B cell (primary cell): ENCODE results near the gene CEP126. TPM values are rescaled to one million over a fixed set of nuclear protein-coding genes. Genes with fewer than 3 reads are reported as not detected.

ENCODE experiments used
- ATAC-seq: fragments of 200-7000 bp; cut with Tn5 transposase; one replicate; pipeline ENCODE4 v1.10.0; 2021; ENCODE audit warnings: low read depth, mild to moderate bottlenecking, moderate number of reproducible peaks, moderate library complexity
- CTCF ChIA-PET: fragments of 350-600 bp; sonication (Branson Sonifier 250); formaldehyde crosslinking; loops from one replicate; lab custom pipeline; 2021; ENCODE audit warnings: antibody characterized with exemption, inconsistent platforms; lab: Charles Lee
- POLR2A ChIA-PET: fragments of 350-600 bp; sonication (Branson Sonifier 250); formaldehyde crosslinking; loops from one replicate; lab custom pipeline; 2021; ENCODE audit warnings: antibody characterized with exemption; lab: Charles Lee
- DNase-seq: peaks from one replicate; pipeline ENCODE4 v3.0.0; 2013
- H2AFZ ChIP-seq: 2 replicates; pipeline ENCODE4 v1.6.1; 2012; ENCODE audit warnings: mild to moderate bottlenecking, low read depth, low read length; ENCODE audit not compliant: insufficient read depth, poor library complexity, severe bottlenecking
- H3K27ac ChIP-seq, 2 donors: 1 replicate in 1 of 2; 2 replicates in 1 of 2; pipeline ENCODE4 v1.5.1; 2012 to 2013; ENCODE audit warnings: low read length in 2 of 2, mild to moderate bottlenecking in 2 of 2, moderate library complexity in 1 of 2
- H3K27me3 ChIP-seq, 4 experiments: fragments of 200-600 bp in 1 of 4; sonication (generic) in 1 of 4; replicated peaks in 1 of 4; 1 replicate in 2 of 4; 2 replicates in 2 of 4; pipeline versions ENCODE4 v1.6.1 to v1.7.0; 2013 to 2016; ENCODE audit warnings: low read length in 3 of 4, mild to moderate bottlenecking in 2 of 4, mixed read lengths in 1 of 4, moderate library complexity in 1 of 4; ENCODE audit not compliant: insufficient read depth in 4 of 4, control insufficient read depth in 3 of 4; ENCODE audit errors: control extremely low read depth in 1 of 4
- H3K36me3 ChIP-seq, 2 experiments: replicated peaks in 1 of 2; 1 replicate in 1 of 2; 2 replicates in 1 of 2; pipeline versions ENCODE4 v1.6.1 to v1.7.1; 2013; ENCODE audit warnings: low read length in 1 of 2; ENCODE audit not compliant: insufficient read depth in 2 of 2, control insufficient read depth in 1 of 2; ENCODE audit errors: control extremely low read depth in 1 of 2, extremely low read depth in 1 of 2
- H3K4me1 ChIP-seq, 2 donors: fragments of 200-600 bp in 1 of 2; sonication (generic) in 1 of 2; 1 replicate in 1 of 2; 2 replicates in 1 of 2; pipeline versions ENCODE4 v1.5.1 to v1.6.1; 2013 to 2017; ENCODE audit warnings: low read length in 2 of 2; ENCODE audit not compliant: control insufficient read depth in 2 of 2, insufficient read depth in 2 of 2
- H3K4me2 ChIP-seq: replicated peaks from 2 replicates; pipeline ENCODE3; 2012; ENCODE audit warnings: mild to moderate bottlenecking, low read depth, low read length; ENCODE audit not compliant: poor library complexity, severe bottlenecking
- H3K4me3 ChIP-seq, 5 experiments: fragments of 200-600 bp in 1 of 5; sonication (generic) in 1 of 5; 1 replicate in 3 of 5; 2 replicates in 2 of 5; pipeline versions ENCODE4 v1.5.1 to v1.7.0; 2011 to 2016; ENCODE audit warnings: low read length in 4 of 5, mild to moderate bottlenecking in 4 of 5, low read depth in 2 of 5, control low read depth in 1 of 5, moderate library complexity in 1 of 5; ENCODE audit not compliant: insufficient read depth in 1 of 5; ENCODE audit errors: control extremely low read depth in 1 of 5, extremely low read depth in 1 of 5
- H3K79me2 ChIP-seq: fragments of 200-600 bp; sonication (generic); one replicate; pipeline ENCODE4 v1.6.0; 2016; ENCODE audit warnings: low read length; ENCODE audit not compliant: control insufficient read depth, insufficient read depth
- H3K9ac ChIP-seq: fragments of 200-600 bp; sonication (generic); 2 replicates; pipeline ENCODE4 v1.6.1; 2017; ENCODE audit warnings: mild to moderate bottlenecking, low read length, moderate library complexity
- H3K9me3 ChIP-seq, 3 donors: one replicate each; pipeline versions ENCODE4 v1.6.1 to v1.7.1; 2013; ENCODE audit warnings: low read length in 2 of 3; ENCODE audit not compliant: control insufficient read depth in 2 of 3, insufficient read depth in 1 of 3; ENCODE audit errors: control extremely low read depth in 1 of 3
- H4K20me1 ChIP-seq: 2 replicates; pipeline ENCODE4 v1.6.0; 2012; ENCODE audit warnings: mild to moderate bottlenecking, low read length; ENCODE audit not compliant: insufficient read depth, control insufficient read depth, poor library complexity, severe bottlenecking
- H3K27ac Mint-ChIP-seq: one replicate; pipeline ENCODE4 v1.8.0; 2021; ENCODE audit warnings: mixed read lengths
- H3K27me3 Mint-ChIP-seq: one replicate; pipeline ENCODE4 v1.8.0; 2021; ENCODE audit warnings: mixed read lengths
- H3K4me1 Mint-ChIP-seq: one replicate; pipeline ENCODE4 v1.8.0; 2021; ENCODE audit warnings: mixed read lengths
- H3K4me3 Mint-ChIP-seq: one replicate; pipeline ENCODE4 v1.8.0; 2021; ENCODE audit warnings: mixed read lengths
- H3K9me3 Mint-ChIP-seq: one replicate; pipeline ENCODE4 v1.8.0; 2022; ENCODE audit warnings: mixed read lengths; ENCODE audit not compliant: insufficient read depth
- CTCF ChIP-seq: fragments of 200-600 bp; IDR thresholded peaks from one replicate; pipeline ENCODE4 v1.8.0; 2022; ENCODE audit warnings: antibody characterized with exemption, mild to moderate bottlenecking
- EZH2 ChIP-seq: IDR thresholded peaks from 2 replicates; pipeline ENCODE4 v1.6.1; 2012; ENCODE audit warnings: borderline replicate concordance, low read depth, mild to moderate bottlenecking, moderate library complexity, low read length; ENCODE audit not compliant: insufficient read depth, poor library complexity, severe bottlenecking
- WGBS: methylation state at CpG from one replicate; pipeline ENCODE4 v1.1.5; 2013; ENCODE audit warnings: missing lambda C conversion rate; ENCODE audit not compliant: insufficient coverage; 5-methylcytosine and 5-hydroxymethylcytosine counted together
- intact Hi-C: fragments of 100-400 bp; cut with micrococcal nuclease; formaldehyde crosslinking; loops from one replicate; pipeline ENCODE4 v1.10.0; 2022
- polyA plus RNA-seq: library from polyadenylated mRNA; depleted of rRNA; stranded (reverse); fragments of >200 nt; gene quantifications from 2 replicates; pipeline ENCODE4 v1.2.3, GENCODE V29; 2012
- total RNA-seq, 2 donors: library from RNA; stranded (reverse); fragments of 120-200 nt in 1 of 2; gene quantifications; 1 replicate in 1 of 2; 2 replicates in 1 of 2; pipeline versions ENCODE4 v1.2.3 to v1.2.4, GENCODE V29; 2013 to 2022

Gene CEP126
- total and polyA plus RNA-seq, 2 donors (not counting 1 experiment from before 2014, with no cell fraction given), result 1.00 to 9.4 TPM

- H3K9me3 ChIP-seq, result peaks cover 0 to 3% (median 0%) of the 10 kb centered on the region in 3 donors
- no peaks in the 10 kb centered on the region for H4K20me1 ChIP-seq
- no peak overlapping the region for H3K4me3 Mint-ChIP-seq
- H2AFZ ChIP-seq, result no peak overlapping the region
- ChIA-PET CTCF (no interaction called here), POLR2A (no interaction called here)
- no peaks in the 10 kb centered on the region for H3K79me2 ChIP-seq
- DNase-seq (no peak), ATAC-seq (no peak)
- peaks cover 0 to 3% (median 1%) of the 10 kb centered on the region in 4 experiments for H3K27me3 ChIP-seq
- no peak overlapping the region for H3K4me3 ChIP-seq
- no peak overlapping the region for H3K9ac ChIP-seq
- no peak overlapping the region for H3K4me2 ChIP-seq
- peaks cover 18% of the 10 kb centered on the region for H3K27me3 Mint-ChIP-seq
- TF ChIP-seq CTCF, result no peak
- no peak for TF ChIP-seq EZH2
- no peaks in the 10 kb centered on the region for H3K4me1 ChIP-seq
- no peaks in the 10 kb centered on the region for H3K9me3 Mint-ChIP-seq
- intact Hi-C loops, result no loop called here
- no peak overlapping the region for H3K27ac ChIP-seq
- H3K4me1 Mint-ChIP-seq, result no peaks in the 10 kb centered on the region
- no peaks in the 10 kb centered on the region for H3K36me3 ChIP-seq
- 92% methylated on average over 4 of the region's 4 CpGs for WGBS
- no peak overlapping the region for H3K27ac Mint-ChIP-seq
Measured at GRCh38 chr11:101889767-101890166, 25.0 kb upstream of the CEP126 start.

DNA sequence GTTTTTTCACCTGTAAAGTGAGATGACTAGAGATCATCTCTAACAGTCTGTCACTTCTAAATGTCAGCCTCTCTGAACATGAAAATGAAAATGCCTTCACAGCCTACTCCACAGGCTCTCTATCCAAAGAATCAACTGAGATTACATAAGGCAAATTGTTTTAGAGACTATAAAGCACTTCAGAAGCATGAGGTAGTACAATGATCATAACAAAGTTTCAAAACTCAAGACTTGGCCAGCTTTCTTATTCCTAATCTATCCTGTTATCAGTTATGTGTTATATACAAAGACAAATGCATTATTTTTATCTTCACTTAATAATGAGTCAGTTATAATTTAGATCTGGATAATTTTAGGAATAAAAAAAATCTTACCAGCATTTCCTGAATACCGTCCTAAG, 20.3 kb upstream of the CEP126 start:
- intact Hi-C loops, result no loop called here
- Histone ChIP-seq H3K9ac (no peak overlapping the region), H3K9me3 (no peaks in the 10 kb centered on the region), H3K27ac (no peak overlapping the region), H3K4me3 (no peak overlapping the region), H4K20me1 (no peaks in the 10 kb centered on the region), H3K4me1 (no peaks in the 10 kb centered on the region), H3K79me2 (no peaks in the 10 kb centered on the region), H3K36me3 (no peaks in the 10 kb centered on the region), H3K27me3 (peaks cover 0 to 3% (median 0%) of the 10 kb centered on the region in 4 experiments), H2AFZ (no peak overlapping the region), H3K4me2 (no peak overlapping the region)
- no peaks in the 10 kb centered on the region for H3K9me3 Mint-ChIP-seq
- DNase-seq (no peak), ATAC-seq (no peak)
- H3K27me3 Mint-ChIP-seq, result peaks cover 19% of the 10 kb centered on the region
- ChIA-PET POLR2A (no interaction called here), CTCF (no interaction called here)
- no peak overlapping the region for H3K4me3 Mint-ChIP-seq
- H3K27ac Mint-ChIP-seq, result no peak overlapping the region
- no CpG with 5 or more reads among the region's 1 CpG for WGBS
- TF ChIP-seq CTCF (no peak), EZH2 (no peak)
- no peaks in the 10 kb centered on the region for H3K4me1 Mint-ChIP-seq
